Fibroblast of mammary gland (primary cell): ENCODE results near the gene GSTM4.

Experiments
- DNase-seq: peaks from one replicate; pipeline ENCODE4 v3.0.0-alpha.2; 2010; ENCODE audit warnings: low read depth
- H3K4me3 ChIP-seq: 2 replicates; pipeline ENCODE4 v1.5.1; 2011; ENCODE audit warnings: low read depth, mild to moderate bottlenecking, low read length, moderate library complexity; ENCODE audit not compliant: control insufficient read depth
- TF ChIP-seq, protein P1 (sequence below): conservative IDR thresholded peaks from 2 replicates; pipeline ENCODE4 v1.5.1; 2011; ENCODE audit warnings: low read depth, low read length, inconsistent platforms; ENCODE audit not compliant: control insufficient read depth, insufficient read depth

GSTM4 gene

DNA sequence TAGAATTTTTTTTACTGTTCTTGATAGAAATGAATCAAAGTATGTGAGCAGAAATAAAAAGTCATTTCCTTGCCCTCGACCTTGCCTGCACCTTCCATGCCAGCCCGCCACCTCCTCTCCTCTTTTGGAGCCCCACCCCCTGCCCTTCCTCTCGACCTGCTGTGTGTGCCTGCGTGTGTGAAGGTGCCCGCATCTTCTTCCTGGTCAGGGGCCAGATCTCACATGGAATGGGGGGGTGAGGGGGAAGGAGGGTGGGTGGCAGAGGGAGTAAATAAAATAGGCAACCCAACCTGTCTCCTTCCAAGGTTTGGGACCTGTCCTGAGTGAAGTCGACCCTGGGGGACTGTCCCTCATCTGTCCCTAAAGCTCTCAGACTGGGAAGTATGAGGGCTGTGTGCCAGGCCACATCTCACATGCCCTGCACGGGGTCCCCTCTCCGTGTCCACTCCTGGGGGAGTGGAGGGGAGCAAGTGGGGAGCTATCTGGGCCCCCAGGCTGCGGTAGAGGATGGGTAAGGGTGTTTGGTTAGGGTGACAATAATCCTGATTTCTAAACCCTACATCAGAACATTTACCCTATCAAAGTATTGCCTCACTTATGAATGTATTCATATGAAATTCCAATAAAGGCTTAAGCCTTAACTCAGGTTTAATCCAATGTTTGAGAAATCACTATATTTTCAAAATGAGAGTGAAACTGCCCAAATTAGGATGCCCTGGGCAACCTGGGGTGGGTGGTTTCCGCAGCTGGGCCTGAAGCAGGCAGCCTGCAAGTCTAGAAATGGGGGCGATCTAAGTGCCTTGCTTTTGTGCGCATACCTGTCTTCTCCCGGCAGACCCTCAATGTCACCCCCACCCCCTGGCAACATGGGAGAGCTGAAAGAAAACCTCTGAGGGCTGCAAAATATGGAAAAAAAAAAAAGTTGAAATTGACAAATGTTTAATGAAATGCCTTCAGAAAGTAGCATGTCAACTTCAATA, 20.8 kb upstream of the GSTM4 start:
- DNase-seq: no peak
- H3K4me3 ChIP-seq: no peak overlapping the region
- TF ChIP-seq, protein P1, sequence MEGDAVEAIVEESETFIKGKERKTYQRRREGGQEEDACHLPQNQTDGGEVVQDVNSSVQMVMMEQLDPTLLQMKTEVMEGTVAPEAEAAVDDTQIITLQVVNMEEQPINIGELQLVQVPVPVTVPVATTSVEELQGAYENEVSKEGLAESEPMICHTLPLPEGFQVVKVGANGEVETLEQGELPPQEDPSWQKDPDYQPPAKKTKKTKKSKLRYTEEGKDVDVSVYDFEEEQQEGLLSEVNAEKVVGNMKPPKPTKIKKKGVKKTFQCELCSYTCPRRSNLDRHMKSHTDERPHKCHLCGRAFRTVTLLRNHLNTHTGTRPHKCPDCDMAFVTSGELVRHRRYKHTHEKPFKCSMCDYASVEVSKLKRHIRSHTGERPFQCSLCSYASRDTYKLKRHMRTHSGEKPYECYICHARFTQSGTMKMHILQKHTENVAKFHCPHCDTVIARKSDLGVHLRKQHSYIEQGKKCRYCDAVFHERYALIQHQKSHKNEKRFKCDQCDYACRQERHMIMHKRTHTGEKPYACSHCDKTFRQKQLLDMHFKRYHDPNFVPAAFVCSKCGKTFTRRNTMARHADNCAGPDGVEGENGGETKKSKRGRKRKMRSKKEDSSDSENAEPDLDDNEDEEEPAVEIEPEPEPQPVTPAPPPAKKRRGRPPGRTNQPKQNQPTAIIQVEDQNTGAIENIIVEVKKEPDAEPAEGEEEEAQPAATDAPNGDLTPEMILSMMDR: no peak

DNA sequence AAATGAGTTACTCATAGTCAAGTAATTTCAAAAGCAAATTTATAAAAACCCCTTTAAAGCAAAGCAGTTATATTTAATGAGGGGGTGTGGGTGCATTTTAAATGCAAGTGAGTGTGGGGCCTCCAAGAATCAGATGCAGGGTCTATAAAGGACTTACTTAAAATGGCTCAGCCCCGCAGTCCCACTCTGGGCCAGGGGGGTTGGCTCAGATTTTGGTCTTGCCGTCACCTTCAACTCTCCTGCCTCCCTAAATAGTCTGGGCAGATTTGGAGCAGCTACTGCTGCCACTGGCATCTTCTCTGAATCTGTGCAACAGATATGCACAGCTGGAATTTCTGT, 20.1 kb upstream of the GSTM4 start:
- TF ChIP-seq, protein P1: no peak
- no peak for DNase-seq
- H3K4me3 ChIP-seq: no peak overlapping the region

DNA sequence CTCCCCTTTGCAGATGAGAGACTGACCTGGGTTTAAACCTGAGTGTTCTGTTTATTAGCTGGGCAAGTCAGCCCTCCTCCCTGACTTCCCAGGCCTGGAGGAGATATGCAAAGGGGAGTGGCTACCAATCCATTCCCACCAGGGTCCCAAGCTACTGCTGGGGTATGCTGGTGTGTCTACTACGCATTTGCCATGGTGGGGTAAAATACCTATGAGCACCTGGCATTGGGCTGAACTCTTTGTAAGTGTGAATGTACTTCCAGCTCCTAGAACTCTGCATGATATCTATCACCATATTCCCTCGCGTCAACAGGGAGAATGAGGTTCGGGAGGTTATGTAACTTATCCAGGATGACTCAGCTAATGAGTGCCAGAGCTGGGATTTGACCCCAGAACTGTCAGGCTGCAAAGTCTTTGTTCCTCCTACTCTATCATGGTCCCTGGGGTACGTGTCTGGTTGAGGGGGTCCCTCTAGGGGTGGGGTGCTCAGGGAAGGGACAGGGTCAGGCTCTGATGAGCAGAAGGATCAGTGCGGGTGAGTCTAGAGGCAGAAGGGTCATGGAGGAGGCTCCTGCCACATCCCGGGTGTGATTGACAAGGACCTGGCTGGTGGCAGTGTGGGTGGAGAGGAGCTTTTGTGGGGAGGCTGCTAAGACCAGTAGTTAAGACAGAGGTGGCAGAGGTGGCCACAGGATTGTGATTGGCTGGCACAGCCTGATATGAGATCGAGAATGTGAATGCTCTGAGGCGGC, 19.5 kb upstream of the GSTM4 start:
- DNase-seq: peak; percentile 78
- no peak overlapping the region for H3K4me3 ChIP-seq
- TF ChIP-seq, protein P1: no peak

DNA sequence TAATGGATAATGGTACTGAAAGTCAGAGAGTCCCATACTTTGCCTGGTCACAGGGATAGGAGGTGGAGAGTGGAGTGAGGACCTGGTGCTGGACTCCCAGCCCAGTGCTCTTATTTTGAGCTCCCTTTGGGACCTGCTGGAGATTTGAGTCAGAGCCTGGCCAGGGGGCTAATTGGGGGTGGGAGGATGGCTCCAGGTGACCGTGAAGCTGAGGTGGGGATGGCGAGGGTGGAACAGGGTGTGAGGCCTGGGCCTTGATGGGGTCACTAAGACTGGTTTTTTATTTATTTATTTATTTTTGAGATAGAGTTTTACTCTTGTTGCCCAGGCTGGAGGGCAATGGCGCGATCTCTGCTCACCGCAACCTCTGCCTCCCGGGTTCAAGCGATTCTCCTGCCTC, 18.5 kb upstream of the GSTM4 start:
- DNase-seq: no peak
- TF ChIP-seq, protein P1: no peak

DNA sequence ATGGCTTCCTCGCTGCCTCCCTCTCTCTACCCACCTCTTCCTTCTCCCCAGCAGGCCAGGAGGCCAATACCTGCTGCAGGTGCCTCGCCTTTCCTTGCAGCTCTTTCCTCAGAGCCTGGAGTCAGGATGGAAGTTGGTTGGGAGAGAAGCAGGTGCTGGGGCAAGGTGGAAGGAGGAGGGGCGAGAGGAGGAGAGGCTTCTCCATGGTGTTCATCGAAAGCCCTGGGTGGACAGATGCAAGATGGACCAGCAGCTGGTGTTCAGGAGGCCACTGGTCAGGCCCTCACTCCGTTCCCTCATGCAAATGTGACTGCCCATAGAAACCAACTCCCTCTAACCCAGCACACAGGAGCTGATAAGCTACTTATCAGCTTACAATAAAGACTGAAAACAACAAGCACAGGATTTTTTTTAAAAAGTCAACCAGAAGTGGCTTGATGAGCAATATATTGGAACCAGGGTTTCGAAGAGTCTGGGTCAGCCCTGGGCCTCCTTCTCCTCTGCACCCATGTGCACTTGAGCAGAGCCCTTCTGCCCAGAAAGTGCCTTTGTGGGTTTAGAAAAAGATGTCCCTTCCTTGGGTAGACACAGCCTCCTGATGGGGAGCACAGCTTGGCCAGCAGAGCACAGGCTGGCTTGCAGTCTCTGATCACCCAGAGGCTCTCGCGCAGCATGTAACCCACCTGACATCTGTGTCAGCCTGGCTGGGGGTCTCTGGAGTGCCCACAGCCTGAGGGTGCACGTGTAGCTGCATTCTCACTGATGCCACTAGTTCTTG, 16.6 kb upstream of the GSTM4 start:
- DNase-seq: no peak
- no peak overlapping the region for H3K4me3 ChIP-seq
- TF ChIP-seq, protein P1: no peak

More for the DNA sequence above, 18.5 kb upstream of the GSTM4 start:
- H3K4me3 ChIP-seq: no peak overlapping the region

DNA sequence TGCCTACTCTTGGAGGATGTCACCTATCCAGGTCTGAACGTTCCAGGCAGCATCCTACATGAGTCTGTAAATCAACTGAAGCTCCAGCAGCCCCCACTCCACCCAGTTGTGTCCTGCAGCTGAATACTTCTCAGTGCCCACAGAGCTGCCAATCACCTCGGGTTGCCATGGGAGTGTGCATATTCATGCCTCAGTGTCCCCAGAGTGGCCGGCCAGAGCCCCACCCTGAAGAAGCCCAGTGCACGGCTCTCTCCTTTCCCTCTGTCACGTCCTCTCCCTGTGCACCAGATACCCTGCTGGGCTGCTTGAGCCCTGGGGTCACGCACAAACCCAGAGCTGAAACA, 16.1 kb upstream of the GSTM4 start:
- H3K4me3 ChIP-seq: no peak overlapping the region
- no peak for DNase-seq
- TF ChIP-seq, protein P1: no peak
